GM21529 (cell line): ENCODE measurements around the gene RCOR2.
"Not testable (repeated sequence)": the region's sequence is repeated elsewhere in the genome, so short reads cannot be mapped to it uniquely, and the experiment has no call there.

Experiments used
- ATAC-seq: cut with Tn5 transposase; IDR thresholded peaks from one replicate; pipeline ENCODE4 v1.9.1; 2021; ENCODE audit not compliant: unreplicated experiment

The RCOR2 gene

GRCh38 chr11:63916837-63917691, at the start of gene RCOR2:
Gene RCOR2, minus strand, starts transcription at chr11:63917164. Its CDS starts 708 bp downstream, at chr11:63916456.
- ATAC-seq: no peak

- no peak for ATAC-seq
Measured at GRCh38 chr11:63966444-63966843, 49.5 kb upstream of the RCOR2 start.

GRCh38 chr11:63963895-63964294, 46.9 kb upstream of the RCOR2 start:
- ATAC-seq: not testable (repeated sequence)

GRCh38 chr11:63961608-63962412, 44.8 kb upstream of the RCOR2 start:
- no peak for ATAC-seq

GRCh38 chr11:63958008-63958407, 41.0 kb upstream of the RCOR2 start:
- ATAC-seq: no peak

GRCh38 chr11:63952570-63952969, 35.6 kb upstream of the RCOR2 start:
- no peak for ATAC-seq

- peak; percentile 71 for ATAC-seq
Measured at GRCh38 chr11:63951779-63952536, 35.0 kb upstream of the RCOR2 start.

- ATAC-seq: no peak
Measured at GRCh38 chr11:63945477-63946163, 28.7 kb upstream of the RCOR2 start.

GRCh38 chr11:63944987-63945386, 28.0 kb upstream of the RCOR2 start:
- no peak for ATAC-seq

GRCh38 chr11:63942803-63943202, 25.8 kb upstream of the RCOR2 start:
- ATAC-seq: no peak

- ATAC-seq: no peak
Measured at GRCh38 chr11:63941901-63942300, 24.9 kb upstream of the RCOR2 start.

- no peak for ATAC-seq
Measured at GRCh38 chr11:63940786-63941185, 23.8 kb upstream of the RCOR2 start.

- ATAC-seq: no peak
Measured at GRCh38 chr11:63939397-63939891, 22.5 kb upstream of the RCOR2 start.

GRCh38 chr11:63938479-63939396, 21.8 kb upstream of the RCOR2 start, which contains the start of gene NAA40:
Gene NAA40, plus strand, starts transcription at chr11:63939002. Its CDS starts 95 bp downstream, at chr11:63939097.
- ATAC-seq: peak; percentile 86

GRCh38 chr11:63937713-63938478, 20.9 kb upstream of the RCOR2 start:
- ATAC-seq: peak; percentile 24

GRCh38 chr11:63933459-63933858, 16.5 kb upstream of the RCOR2 start:
- ATAC-seq: no peak

- ATAC-seq: no peak
Measured at GRCh38 chr11:63931876-63932275, 14.9 kb upstream of the RCOR2 start.

GRCh38 chr11:63931045-63931444, 14.1 kb upstream of the RCOR2 start:
- ATAC-seq: no peak

GRCh38 chr11:63929616-63930015, 12.7 kb upstream of the RCOR2 start:
- ATAC-seq: no peak
